Erythroblast (primary cell): ENCODE data around the gene CABP1.

Experiments
- GATA1 ChIP-seq: IDR thresholded peaks from 2 replicates; pipeline ENCODE4 v1.6.1; 2011; ENCODE audit warnings: low read depth, mild to moderate bottlenecking, control low read depth, low read length, moderate library complexity
- POLR2A ChIP-seq: IDR thresholded peaks from 2 replicates; pipeline ENCODE4 v1.6.1; 2011; ENCODE audit warnings: mild to moderate bottlenecking, low read length

DNA sequence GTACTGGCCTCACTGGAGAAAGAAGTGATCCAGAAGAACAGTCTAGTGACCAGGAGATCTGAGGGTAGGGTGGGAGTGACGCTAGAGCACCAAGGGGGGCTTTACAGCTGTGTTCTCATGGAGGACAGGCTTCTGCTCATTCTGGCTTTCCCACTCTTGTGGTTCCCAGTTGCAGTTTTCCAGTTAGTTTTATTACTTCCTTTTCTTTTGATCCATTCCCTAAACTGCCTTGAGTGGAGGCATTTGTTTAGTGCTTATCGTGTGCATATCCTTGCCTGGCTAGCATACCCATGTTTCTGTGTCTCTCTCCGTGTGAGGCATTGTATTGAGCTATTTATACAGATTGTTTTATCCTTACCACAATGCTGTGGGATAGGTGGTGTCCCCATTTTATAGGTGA is 50.6 kb downstream of the CABP1 start:
- TF ChIP-seq POLR2A (no peak), GATA1 (no peak)
